ENCODE data around the gene DKK3.

Gene DKK3

GRCh38 chr11:12024254-12024926, 16.0 kb upstream of the DKK3 start:
- no peak overlapping the region for H3K9ac ChIP-seq (ENCODE audit: low read depth, low read length, poor library complexity)
- H3K27ac ChIP-seq (replicated peaks; ENCODE audit: low read length) = no peak overlapping the region
- no peak overlapping the region for H3K23ac ChIP-seq (ENCODE audit: low read depth, low read length, poor library complexity)
- no peak overlapping the region for H2AK5ac ChIP-seq (ENCODE audit: low read depth, low read length)
- H3K27me3 ChIP-seq (ENCODE audit: control insufficient read depth in 3 of 3, insufficient read depth in 3 of 3, low read depth in 1 of 3, low read length in 3 of 3) = no peaks in the 10 kb centered on the region
- WGBS, 2 donors (ENCODE audit: extremely low coverage in 2 of 2, insufficient read length in 2 of 2, insufficient replicate concordance in 1 of 2) = no CpG with 5 or more reads among the region's 4 CpGs
- no peaks in the 10 kb centered on the region for H3K79me1 ChIP-seq (ENCODE audit: low read depth, low read length)
- H4K91ac ChIP-seq (ENCODE audit: low read depth, low read length, poor library complexity) = no peak overlapping the region
- DNase-seq (ENCODE audit: low spot score) = no peak
- peaks cover 0 to 16% of the 10 kb centered on the region in 2 donors for H3K9me3 ChIP-seq (replicated peaks in 1 of 2; ENCODE audit: control insufficient read depth in 2 of 2, insufficient read depth in 1 of 2, low read depth in 1 of 2, low read length in 2 of 2)
- H3K4me3 ChIP-seq (ENCODE audit: low read length in 2 of 2) = no peak overlapping the region
- H3K4me1 ChIP-seq (ENCODE audit: control insufficient read depth in 2 of 2, insufficient read depth in 1 of 2, low read depth in 1 of 2, low read length in 2 of 2) = peaks cover 9 to 15% of the 10 kb centered on the region in 2 donors
- no peak overlapping the region for H2BK12ac ChIP-seq (ENCODE audit: low read length)
- H2BK15ac ChIP-seq (ENCODE audit: low read length) = no peak overlapping the region
- no peaks in the 10 kb centered on the region for H3K36me3 ChIP-seq (replicated peaks in 1 of 2; ENCODE audit: control insufficient read depth in 2 of 2, insufficient read depth in 2 of 2, low read length in 2 of 2)
- H3K14ac ChIP-seq (ENCODE audit: low read length) = no peak overlapping the region
- no peak overlapping the region for H3K18ac ChIP-seq (ENCODE audit: low read length)
- H3K4me2 ChIP-seq (ENCODE audit: insufficient read depth, low read length, poor library complexity, severe bottlenecking) = no peak overlapping the region
- H2BK5ac ChIP-seq (ENCODE audit: low read length) = no peak overlapping the region
- H2BK120ac ChIP-seq (ENCODE audit: low read depth, low read length) = no peak overlapping the region
- H4K8ac ChIP-seq (ENCODE audit: low read depth, low read length) = no peak overlapping the region
- H2AFZ ChIP-seq (ENCODE audit: low read length) = no peak overlapping the region
- H3K4ac ChIP-seq (ENCODE audit: low read length) = no peak overlapping the region

- no peak overlapping the region for H2AK5ac ChIP-seq (ENCODE audit: low read depth, low read length)
- H3K23ac ChIP-seq (ENCODE audit: low read depth, low read length, poor library complexity) = no peak overlapping the region
- H3K27me3 ChIP-seq (ENCODE audit: control insufficient read depth in 3 of 3, insufficient read depth in 3 of 3, low read depth in 1 of 3, low read length in 3 of 3) = no peaks in the 10 kb centered on the region
- H3K14ac ChIP-seq (ENCODE audit: low read length) = no peak overlapping the region
- no peaks in the 10 kb centered on the region for H3K79me1 ChIP-seq (ENCODE audit: low read depth, low read length)
- no peak overlapping the region for H2AFZ ChIP-seq (ENCODE audit: low read length)
- H3K4me1 ChIP-seq (ENCODE audit: control insufficient read depth in 2 of 2, insufficient read depth in 1 of 2, low read depth in 1 of 2, low read length in 2 of 2) = peaks cover 9 to 12% of the 10 kb centered on the region in 2 donors
- H3K9ac ChIP-seq (ENCODE audit: low read depth, low read length, poor library complexity) = no peak overlapping the region
- no peaks in the 10 kb centered on the region for H3K36me3 ChIP-seq (replicated peaks in 1 of 2; ENCODE audit: control insufficient read depth in 2 of 2, insufficient read depth in 2 of 2, low read length in 2 of 2)
- no peak overlapping the region for H4K91ac ChIP-seq (ENCODE audit: low read depth, low read length, poor library complexity)
- H3K4me3 ChIP-seq (ENCODE audit: low read length in 2 of 2) = no peak overlapping the region
- H2BK120ac ChIP-seq (ENCODE audit: low read depth, low read length) = no peak overlapping the region
- H3K9me3 ChIP-seq (replicated peaks in 1 of 2; ENCODE audit: control insufficient read depth in 2 of 2, insufficient read depth in 1 of 2, low read depth in 1 of 2, low read length in 2 of 2) = peaks cover 0 to 16% of the 10 kb centered on the region in 2 donors
- no peak overlapping the region for H3K27ac ChIP-seq (replicated peaks; ENCODE audit: low read length)
- no peak overlapping the region for H3K4ac ChIP-seq (ENCODE audit: low read length)
- no peak overlapping the region for H3K4me2 ChIP-seq (ENCODE audit: insufficient read depth, low read length, poor library complexity, severe bottlenecking)
- H2BK15ac ChIP-seq (ENCODE audit: low read length) = no peak overlapping the region
- no peak overlapping the region for H2BK5ac ChIP-seq (ENCODE audit: low read length)
- no CpG with 5 or more reads among the region's 1 CpG for WGBS, 2 donors (ENCODE audit: extremely low coverage in 2 of 2, insufficient read length in 2 of 2, insufficient replicate concordance in 1 of 2)
- no peak overlapping the region for H3K18ac ChIP-seq (ENCODE audit: low read length)
- H4K8ac ChIP-seq (ENCODE audit: low read depth, low read length) = no peak overlapping the region
- no peak for DNase-seq (ENCODE audit: low spot score)
- H2BK12ac ChIP-seq (ENCODE audit: low read length) = no peak overlapping the region
These were observed 14.6 kb upstream of the DKK3 start for GRCh38 chr11:12023015-12023414.

GRCh38 chr11:12020546-12020945, 12.1 kb upstream of the DKK3 start:
- DNase-seq (ENCODE audit: low spot score) = no peak
- Histone ChIP-seq H2BK120ac (ENCODE audit: low read depth, low read length) (no peak overlapping the region), H3K36me3 (replicated peaks in 1 of 2; ENCODE audit: control insufficient read depth in 2 of 2, insufficient read depth in 2 of 2, low read length in 2 of 2) (no peaks in the 10 kb centered on the region), H3K14ac (ENCODE audit: low read length) (no peak overlapping the region), H3K4ac (ENCODE audit: low read length) (no peak overlapping the region), H2AK5ac (ENCODE audit: low read depth, low read length) (no peak overlapping the region), H3K18ac (ENCODE audit: low read length) (no peak overlapping the region), H4K91ac (ENCODE audit: low read depth, low read length, poor library complexity) (no peak overlapping the region), H3K27ac (replicated peaks; ENCODE audit: low read length) (no peak overlapping the region), H3K79me1 (ENCODE audit: low read depth, low read length) (no peaks in the 10 kb centered on the region), H2BK15ac (ENCODE audit: low read length) (no peak overlapping the region), H3K9me3 (replicated peaks in 1 of 2; ENCODE audit: control insufficient read depth in 2 of 2, insufficient read depth in 1 of 2, low read depth in 1 of 2, low read length in 2 of 2) (peaks cover 0 to 16% of the 10 kb centered on the region in 2 donors), H3K9ac (ENCODE audit: low read depth, low read length, poor library complexity) (no peak overlapping the region), H3K4me2 (ENCODE audit: insufficient read depth, low read length, poor library complexity, severe bottlenecking) (no peak overlapping the region), H2AFZ (ENCODE audit: low read length) (peak overlapping the region; percentile 62), H3K27me3 (ENCODE audit: control insufficient read depth in 3 of 3, insufficient read depth in 3 of 3, low read depth in 1 of 3, low read length in 3 of 3) (no peaks in the 10 kb centered on the region), H2BK5ac (ENCODE audit: low read length) (no peak overlapping the region), H3K23ac (ENCODE audit: low read depth, low read length, poor library complexity) (no peak overlapping the region), H2BK12ac (ENCODE audit: low read length) (no peak overlapping the region), H3K4me3 (ENCODE audit: low read length in 2 of 2) (no peak overlapping the region), H4K8ac (ENCODE audit: low read depth, low read length) (no peak overlapping the region), H3K4me1 (ENCODE audit: control insufficient read depth in 2 of 2, insufficient read depth in 1 of 2, low read depth in 1 of 2, low read length in 2 of 2) (peaks cover 5 to 10% of the 10 kb centered on the region in 2 donors)
- no CpG with 5 or more reads among the region's 2 CpGs for WGBS, 2 donors (ENCODE audit: extremely low coverage in 2 of 2, insufficient read length in 2 of 2, insufficient replicate concordance in 1 of 2)

- no CpG with 5 or more reads among the region's 3 CpGs for WGBS, 2 donors (ENCODE audit: extremely low coverage in 2 of 2, insufficient read length in 2 of 2, insufficient replicate concordance in 1 of 2)
These were observed 11.5 kb upstream of the DKK3 start for GRCh38 chr11:12019866-12020416.

More at GRCh38 chr11:12019866-12020416, 11.5 kb upstream of the DKK3 start:
- Histone ChIP-seq H2BK120ac (ENCODE audit: low read depth, low read length) (no peak overlapping the region), H3K4me1 (ENCODE audit: control insufficient read depth in 2 of 2, insufficient read depth in 1 of 2, low read depth in 1 of 2, low read length in 2 of 2) (peaks cover 5 to 10% of the 10 kb centered on the region in 2 donors), H3K4ac (ENCODE audit: low read length) (no peak overlapping the region), H2AK5ac (ENCODE audit: low read depth, low read length) (no peak overlapping the region), H3K36me3 (replicated peaks in 1 of 2; ENCODE audit: control insufficient read depth in 2 of 2, insufficient read depth in 2 of 2, low read length in 2 of 2) (no peaks in the 10 kb centered on the region), H3K14ac (ENCODE audit: low read length) (no peak overlapping the region), H2AFZ (ENCODE audit: low read length) (peak overlapping the region; percentile 62), H3K27me3 (ENCODE audit: control insufficient read depth in 3 of 3, insufficient read depth in 3 of 3, low read depth in 1 of 3, low read length in 3 of 3) (no peaks in the 10 kb centered on the region), H3K18ac (ENCODE audit: low read length) (no peak overlapping the region), H3K9me3 (replicated peaks in 1 of 2; ENCODE audit: control insufficient read depth in 2 of 2, insufficient read depth in 1 of 2, low read depth in 1 of 2, low read length in 2 of 2) (peaks cover 0 to 16% of the 10 kb centered on the region in 2 donors), H3K79me1 (ENCODE audit: low read depth, low read length) (no peaks in the 10 kb centered on the region), H3K27ac (replicated peaks; ENCODE audit: low read length) (no peak overlapping the region), H3K4me2 (ENCODE audit: insufficient read depth, low read length, poor library complexity, severe bottlenecking) (no peak overlapping the region), H3K23ac (ENCODE audit: low read depth, low read length, poor library complexity) (no peak overlapping the region), H2BK15ac (ENCODE audit: low read length) (no peak overlapping the region), H3K9ac (ENCODE audit: low read depth, low read length, poor library complexity) (no peak overlapping the region), H3K4me3 (ENCODE audit: low read length in 2 of 2) (no peak overlapping the region), H4K8ac (ENCODE audit: low read depth, low read length) (no peak overlapping the region), H2BK5ac (ENCODE audit: low read length) (no peak overlapping the region), H4K91ac (ENCODE audit: low read depth, low read length, poor library complexity) (no peak overlapping the region), H2BK12ac (ENCODE audit: low read length) (no peak overlapping the region)
- no peak for DNase-seq (ENCODE audit: low spot score)
